T-helper 9 cell (primary cell): ENCODE measurements around the gene FGFR3.

Experiments used
- DNase-seq: peaks from one replicate; pipeline ENCODE4 v3.0.0-alpha.2; 2020
- total RNA-seq, 2 donors: gene quantifications; one replicate each; lab custom pipeline; 2026; lab: John Stamatoyannopoulos, UW

Gene FGFR3
- 0.24 to 0.35 reads per million in 2 donors for total RNA-seq

- DNase-seq = peak; percentile 28
Measured at GRCh38 chr4:1792832-1793495, at the start of gene FGFR3. TSS of gene FGFR3 (plus strand) at chr4:1793293. CDS start at chr4:1793935, 642 bp downstream.

- DNase-seq = no peak
Measured at GRCh38 chr4:1743551-1743950, 49.5 kb upstream of the FGFR3 start.

GRCh38 chr4:1743975-1744374, 49.1 kb upstream of the FGFR3 start:
- DNase-seq = no peak

- DNase-seq = no peak
Measured at GRCh38 chr4:1744552-1744951, 48.5 kb upstream of the FGFR3 start.

- DNase-seq = no peak
Measured at GRCh38 chr4:1745165-1745564, 47.9 kb upstream of the FGFR3 start.

- DNase-seq = no peak
Measured at GRCh38 chr4:1745697-1746096, 47.4 kb upstream of the FGFR3 start.

GRCh38 chr4:1746265-1746691, 46.8 kb upstream of the FGFR3 start:
- peak; percentile 68 for DNase-seq

GRCh38 chr4:1746919-1747602, 46.0 kb upstream of the FGFR3 start:
- DNase-seq = no peak

- DNase-seq = no peak
Measured at GRCh38 chr4:1747603-1747967, 45.5 kb upstream of the FGFR3 start.

- DNase-seq = peak; percentile 80
Measured at GRCh38 chr4:1748465-1748995, 44.6 kb upstream of the FGFR3 start.

GRCh38 chr4:1749370-1749769, 43.7 kb upstream of the FGFR3 start:
- DNase-seq = no peak

- DNase-seq = no peak
Measured at GRCh38 chr4:1749826-1750225, 43.3 kb upstream of the FGFR3 start.

- DNase-seq = no peak
Measured at GRCh38 chr4:1750381-1751154, 42.5 kb upstream of the FGFR3 start.

- no peak for DNase-seq
Measured at GRCh38 chr4:1751155-1751918, 41.8 kb upstream of the FGFR3 start.

- no peak for DNase-seq
Measured at GRCh38 chr4:1751919-1752283, 41.2 kb upstream of the FGFR3 start.

- DNase-seq = no peak
Measured at GRCh38 chr4:1752284-1753041, 40.6 kb upstream of the FGFR3 start.

GRCh38 chr4:1753294-1753696, 39.8 kb upstream of the FGFR3 start:
- no peak for DNase-seq

- DNase-seq = no peak
Measured at GRCh38 chr4:1753697-1754311, 39.3 kb upstream of the FGFR3 start.

GRCh38 chr4:1754336-1754735, 38.8 kb upstream of the FGFR3 start:
- DNase-seq = no peak

GRCh38 chr4:1755297-1755696, 37.8 kb upstream of the FGFR3 start:
- no peak for DNase-seq

- no peak for DNase-seq
Measured at GRCh38 chr4:1756079-1756478, 37.0 kb upstream of the FGFR3 start.
